ENCODE results near the gene ASTN1. TPM values are rescaled to one million over a fixed set of nuclear protein-coding genes. Genes with fewer than 3 reads are reported as not detected.

The ASTN1 gene
- total and polyA plus RNA-seq, 9 of the 15 experiments (the other 6 are each of a cell fraction or from before 2014, with no cell fraction given), result 0.05 to 0.22 (median 0.18) TPM

DNA sequence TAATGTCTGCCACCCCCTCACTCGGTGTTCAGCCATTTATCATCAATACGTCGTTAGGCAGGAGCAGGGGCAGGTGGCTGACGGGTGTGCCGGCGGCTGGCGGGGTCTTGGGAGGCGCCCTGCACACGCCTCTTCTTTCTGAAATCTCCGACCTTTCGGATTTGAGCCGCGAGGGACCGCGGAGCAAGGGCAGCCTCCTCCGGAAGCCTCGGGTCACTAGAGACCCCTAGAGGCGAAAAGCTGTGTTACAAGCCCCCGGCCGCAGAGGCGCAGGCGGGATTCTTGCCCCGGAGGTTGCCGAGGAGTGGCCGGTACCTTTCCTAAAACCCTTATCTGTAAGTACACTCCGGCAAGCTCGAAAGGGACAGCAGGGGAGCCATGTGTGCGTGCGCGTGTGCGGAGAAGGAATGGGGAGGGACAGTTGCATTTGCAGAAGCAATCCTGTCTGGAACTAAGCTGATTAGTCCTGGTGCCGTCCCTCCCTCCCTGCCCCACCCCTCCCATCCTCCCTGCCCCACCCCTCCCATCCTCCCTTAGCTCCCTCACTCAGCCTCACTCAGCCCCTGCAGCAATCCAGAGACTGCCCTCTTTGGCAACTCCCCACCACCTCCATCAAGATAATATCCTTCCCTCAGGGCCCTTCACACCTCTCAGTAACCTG lies 17.2 kb upstream of the ASTN1 start (continued):
- TF ChIP-seq CTCF (IDR thresholded peaks at IDR 0.05 in 2 of 3, conservative IDR thresholded peaks at IDR 0.05 in 1 of 3; ENCODE audit: insufficient read depth in 2 of 3, low read depth in 1 of 3, low read length in 3 of 3), result peak; percentile 75 to 87 (median 81)
- peak; percentile 42 to 59 for TF ChIP-seq RAD21 (CRISPR knock-in tag; conservative IDR thresholded peaks at IDR 0.05 in 1 of 2, IDR thresholded peaks at IDR 0.05 in 1 of 2)
- TF ChIP-seq MNT (conservative IDR thresholded peaks at IDR 0.05), result 0 out of 4 replicates have a peak, but pooled peaks of 1 of the 2 experiments have one; percentile 29
- peak in 1 of 2 experiments; percentile 50; a peak in 1 of 4 replicates for TF ChIP-seq MAZ (CRISPR knock-in tag; conservative IDR thresholded peaks at IDR 0.05 in 1 of 2, IDR thresholded peaks at IDR 0.05 in 1 of 2)
- TF ChIP-seq ID3 (CRISPR knock-in tag; IDR thresholded peaks at IDR 0.05), result no peak
- TF ChIP-seq ID3 (tag; IDR thresholded peaks at IDR 0.05), result no peak
- no peak for TF ChIP-seq ZBED1 (IDR thresholded peaks at IDR 0.05)

All from K562 (cell line).